ENCODE data around the gene IFRD2.
A peak's percentile ranks its signal among the peaks of the same experiment; 100 is the strongest.

The IFRD2 gene

GRCh38 chr3:50338965-50339364 is 46.7 kb upstream of the IFRD2 start:
- no peak for DNase-seq (ENCODE audit: extremely low read depth, low read depth)
- TF ChIP-seq, protein P1, sequence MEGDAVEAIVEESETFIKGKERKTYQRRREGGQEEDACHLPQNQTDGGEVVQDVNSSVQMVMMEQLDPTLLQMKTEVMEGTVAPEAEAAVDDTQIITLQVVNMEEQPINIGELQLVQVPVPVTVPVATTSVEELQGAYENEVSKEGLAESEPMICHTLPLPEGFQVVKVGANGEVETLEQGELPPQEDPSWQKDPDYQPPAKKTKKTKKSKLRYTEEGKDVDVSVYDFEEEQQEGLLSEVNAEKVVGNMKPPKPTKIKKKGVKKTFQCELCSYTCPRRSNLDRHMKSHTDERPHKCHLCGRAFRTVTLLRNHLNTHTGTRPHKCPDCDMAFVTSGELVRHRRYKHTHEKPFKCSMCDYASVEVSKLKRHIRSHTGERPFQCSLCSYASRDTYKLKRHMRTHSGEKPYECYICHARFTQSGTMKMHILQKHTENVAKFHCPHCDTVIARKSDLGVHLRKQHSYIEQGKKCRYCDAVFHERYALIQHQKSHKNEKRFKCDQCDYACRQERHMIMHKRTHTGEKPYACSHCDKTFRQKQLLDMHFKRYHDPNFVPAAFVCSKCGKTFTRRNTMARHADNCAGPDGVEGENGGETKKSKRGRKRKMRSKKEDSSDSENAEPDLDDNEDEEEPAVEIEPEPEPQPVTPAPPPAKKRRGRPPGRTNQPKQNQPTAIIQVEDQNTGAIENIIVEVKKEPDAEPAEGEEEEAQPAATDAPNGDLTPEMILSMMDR (IDR thresholded peaks at IDR 0.05; ENCODE audit: low read depth, low read length, missing control alignments) = no peak
- peak overlapping the region; percentile 97 for H3K4me3 ChIP-seq (replicated peaks; ENCODE audit: low read depth, low read length)

GRCh38 chr3:50337175-50337861 is 45.1 kb upstream of the IFRD2 start:
- TF ChIP-seq, protein P1 (IDR thresholded peaks at IDR 0.05; ENCODE audit: low read depth, low read length, missing control alignments) = no peak
- peak; percentile 94 for DNase-seq (ENCODE audit: extremely low read depth, low read depth)
- H3K4me3 ChIP-seq (replicated peaks; ENCODE audit: low read depth, low read length) = peak overlapping the region; percentile 97

GRCh38 chr3:50336452-50337174 is 44.4 kb upstream of the IFRD2 start:
- TF ChIP-seq, protein P1 (IDR thresholded peaks at IDR 0.05; ENCODE audit: low read depth, low read length, missing control alignments) = no peak
- H3K4me3 ChIP-seq (replicated peaks; ENCODE audit: low read depth, low read length) = peak overlapping the region; percentile 97
- DNase-seq (ENCODE audit: extremely low read depth, low read depth) = no peak

DNA sequence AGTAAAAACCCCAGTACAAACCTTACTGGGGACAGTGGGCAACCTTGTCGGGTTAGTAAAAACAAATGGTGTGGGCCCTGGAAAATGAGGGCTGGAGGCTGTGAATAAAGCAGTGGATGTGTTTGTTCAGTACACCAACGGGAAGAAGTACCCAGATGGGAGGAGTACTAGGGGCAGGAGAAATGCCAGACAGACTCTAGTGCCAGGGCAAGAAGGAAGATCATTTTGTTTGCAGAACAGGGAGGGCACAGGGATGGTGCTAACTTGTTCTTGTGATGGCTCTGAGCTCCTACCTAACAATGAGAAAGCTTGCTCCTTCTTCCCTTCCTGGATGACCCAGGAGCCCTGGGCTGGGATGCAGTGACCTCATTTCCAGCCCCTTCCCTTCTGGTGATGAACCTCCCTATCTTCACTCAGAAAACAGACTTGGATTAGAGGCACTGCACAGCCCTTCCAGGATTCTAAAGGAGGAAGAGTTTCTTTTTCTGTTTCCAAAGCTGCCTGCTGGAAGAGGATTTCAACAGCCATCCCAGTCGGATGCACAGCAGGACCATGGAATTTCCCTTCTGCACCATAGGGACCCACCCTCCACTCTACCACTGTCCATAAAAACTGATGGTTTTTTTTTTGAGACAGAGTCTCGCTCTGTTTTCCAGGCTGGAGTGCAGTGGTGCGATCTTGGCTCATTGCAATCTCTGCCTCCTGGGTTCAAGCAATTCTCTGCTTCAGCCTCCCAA is 42.3 kb upstream of the IFRD2 start:
- H3K4me3 ChIP-seq (replicated peaks; ENCODE audit: low read depth, low read length) = peak overlapping the region; percentile 97
- DNase-seq (ENCODE audit: extremely low read depth, low read depth) = no peak
- TF ChIP-seq, protein P1 (IDR thresholded peaks at IDR 0.05; ENCODE audit: low read depth, low read length, missing control alignments) = no peak

GRCh38 chr3:50333744-50334328 is 41.6 kb upstream of the IFRD2 start:
- TF ChIP-seq, protein P1 (IDR thresholded peaks at IDR 0.05; ENCODE audit: low read depth, low read length, missing control alignments) = no peak
- H3K4me3 ChIP-seq (replicated peaks; ENCODE audit: low read depth, low read length) = peak overlapping the region; percentile 8; the same call in 1 of the 2 replicates
- DNase-seq (ENCODE audit: extremely low read depth, low read depth) = no peak

DNA sequence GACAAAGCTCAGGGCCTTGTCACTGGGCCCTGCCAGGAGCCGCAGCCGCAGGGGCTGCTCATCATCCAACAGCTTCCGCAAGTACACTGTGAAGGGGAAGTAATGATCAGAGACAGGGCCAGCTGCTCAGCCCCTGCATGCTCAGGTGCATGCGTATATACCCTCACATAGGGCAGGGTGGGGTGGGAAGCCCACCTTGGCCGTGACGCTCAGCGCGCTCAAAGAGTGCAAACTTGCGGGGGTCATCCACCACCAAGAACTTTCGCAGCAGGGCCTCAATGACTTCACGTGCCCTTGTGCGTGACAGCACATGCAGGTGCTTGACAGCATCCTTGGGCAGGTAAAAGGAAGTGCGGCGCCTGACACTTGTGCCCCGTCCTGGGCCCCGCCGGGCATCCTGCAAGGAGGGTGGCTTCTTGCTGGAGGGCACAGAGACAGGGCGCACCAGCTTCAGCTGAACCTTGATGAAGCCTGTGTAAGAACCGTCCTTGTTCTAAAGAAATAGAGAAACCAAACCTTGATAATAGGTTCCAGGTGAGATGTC is 39.2 kb upstream of the IFRD2 start:
- TF ChIP-seq, protein P1 (IDR thresholded peaks at IDR 0.05; ENCODE audit: low read depth, low read length, missing control alignments) = no peak
- H3K4me3 ChIP-seq (replicated peaks; ENCODE audit: low read depth, low read length) = no peak overlapping the region
- no peak for DNase-seq (ENCODE audit: extremely low read depth, low read depth)

All from HFF-Myc (cell line).